NCI-H82 treated with DMSO at 0.1 percent for 48 hours (cell line): ENCODE measurements around the gene MEIS1.
A peak's percentile ranks its signal among the peaks of the same experiment; 100 is the strongest.
"Not testable (repeated sequence)": the region's sequence is repeated elsewhere in the genome, so short reads cannot be mapped to it uniquely, and the experiment has no call there.

ENCODE experiments used
- DNase-seq: peaks from one replicate; lab custom pipeline; 2025; ENCODE audit not compliant: unreplicated experiment; lab: John Stamatoyannopoulos, UW

MEIS1 gene

GRCh38 chr2:66434679-66435548, at the start of gene MEIS1:
TSS of gene MEIS1 (plus strand) at chr2:66435125. CDS start at chr2:66435857, 732 bp downstream.
- peak; percentile 94 for DNase-seq

GRCh38 chr2:66387016-66387753, 47.7 kb upstream of the MEIS1 start:
- no peak for DNase-seq

GRCh38 chr2:66389651-66390131, 45.2 kb upstream of the MEIS1 start:
- DNase-seq = no peak

- DNase-seq = no peak
Observed at GRCh38 chr2:66390152-66390551, 44.8 kb upstream of the MEIS1 start.

- no peak for DNase-seq
Observed at GRCh38 chr2:66390811-66391210, 44.1 kb upstream of the MEIS1 start.

- DNase-seq = not testable (repeated sequence)
Observed at GRCh38 chr2:66391240-66391639, 43.7 kb upstream of the MEIS1 start.

- DNase-seq = no peak
Observed at GRCh38 chr2:66405473-66405872, 29.5 kb upstream of the MEIS1 start.

GRCh38 chr2:66408905-66409304, 26.0 kb upstream of the MEIS1 start:
- DNase-seq = no peak

- DNase-seq = no peak
Observed at GRCh38 chr2:66412874-66413273, 22.1 kb upstream of the MEIS1 start.

GRCh38 chr2:66414896-66415295, 20.0 kb upstream of the MEIS1 start:
- DNase-seq = no peak

GRCh38 chr2:66418381-66418780, 16.5 kb upstream of the MEIS1 start:
- no peak for DNase-seq

GRCh38 chr2:66421612-66422011, 13.3 kb upstream of the MEIS1 start:
- no peak for DNase-seq

GRCh38 chr2:66423391-66424124, 11.4 kb upstream of the MEIS1 start:
- no peak for DNase-seq

GRCh38 chr2:66426244-66427111, 8.4 kb upstream of the MEIS1 start:
- DNase-seq = no peak

- DNase-seq = no peak
Observed at GRCh38 chr2:66427300-66427699, 7.6 kb upstream of the MEIS1 start.

- DNase-seq = peak; percentile 37
Observed at GRCh38 chr2:66428986-66429612, 5.8 kb upstream of the MEIS1 start.

- DNase-seq = no peak
Observed at GRCh38 chr2:66429693-66430504, 5.0 kb upstream of the MEIS1 start.

- DNase-seq = no peak
Observed at GRCh38 chr2:66430505-66431273, 4.2 kb upstream of the MEIS1 start.
